Spinal cord (tissue), 10 donors: Measurements from ENCODE around the gene CD46. TPM values are rescaled to one million over a fixed set of nuclear protein-coding genes. Genes with fewer than 3 reads are reported as not detected.
"Not testable (repeated sequence)": the region's sequence is repeated elsewhere in the genome, so short reads cannot be mapped to it uniquely, and the experiment has no call there.

Experiments used
- DNase-seq, 6 donors: peaks; one replicate each; pipeline versions ENCODE4 v3.0.0 to v3.0.0-alpha.2; 2013 to 2015; ENCODE audit warnings: low spot score in 6 of 6, low read depth in 4 of 6
- H3K27ac ChIP-seq: one replicate; pipeline ENCODE4 v1.5.1; 2013; ENCODE audit warnings: low read depth, low read length, control low read depth
- H3K27me3 ChIP-seq: one replicate; pipeline ENCODE4 v1.6.1; 2013; ENCODE audit warnings: low read length; ENCODE audit not compliant: control insufficient read depth, insufficient read depth
- H3K36me3 ChIP-seq: one replicate; pipeline ENCODE4 v1.6.1; 2013; ENCODE audit warnings: low read length; ENCODE audit not compliant: control insufficient read depth, insufficient read depth
- H3K4me1 ChIP-seq: one replicate; pipeline ENCODE4 v1.6.1; 2013; ENCODE audit warnings: low read length; ENCODE audit not compliant: control insufficient read depth, insufficient read depth
- H3K4me3 ChIP-seq: one replicate; pipeline ENCODE4 v1.5.1; 2013; ENCODE audit warnings: low read depth, low read length, control low read depth
- H3K9me3 ChIP-seq: one replicate; pipeline ENCODE4 v1.6.1; 2013; ENCODE audit warnings: low read length; ENCODE audit not compliant: control insufficient read depth, insufficient read depth
- WGBS: methylation state at CpG from one replicate; pipeline ENCODE4 v1.1.5; 2013; ENCODE audit warnings: missing lambda C conversion rate; ENCODE audit not compliant: insufficient coverage; 5-methylcytosine and 5-hydroxymethylcytosine counted together
- polyA plus RNA-seq, 2 donors: library from polyadenylated mRNA; unstranded; fragments of 120-200 nt; gene quantifications; one replicate each; pipeline ENCODE4 v1.2.1, GENCODE V29; 2013; ENCODE audit not compliant: insufficient read length in 2 of 2
- total RNA-seq, 2 donors: library from RNA; depleted of rRNA in 1 of 2; stranded (reverse); fragments of 120-200 nt in 1 of 2; fragments of >200 nt in 1 of 2; gene quantifications; one replicate each; pipeline versions ENCODE4 v1.2.3 to v1.2.4, GENCODE V29; 2013 to 2014
- donor health status: healthy.

The CD46 gene
- total and polyA plus RNA-seq, 4 donors, result 71.7 to 119 (median 95.9) TPM

DNA sequence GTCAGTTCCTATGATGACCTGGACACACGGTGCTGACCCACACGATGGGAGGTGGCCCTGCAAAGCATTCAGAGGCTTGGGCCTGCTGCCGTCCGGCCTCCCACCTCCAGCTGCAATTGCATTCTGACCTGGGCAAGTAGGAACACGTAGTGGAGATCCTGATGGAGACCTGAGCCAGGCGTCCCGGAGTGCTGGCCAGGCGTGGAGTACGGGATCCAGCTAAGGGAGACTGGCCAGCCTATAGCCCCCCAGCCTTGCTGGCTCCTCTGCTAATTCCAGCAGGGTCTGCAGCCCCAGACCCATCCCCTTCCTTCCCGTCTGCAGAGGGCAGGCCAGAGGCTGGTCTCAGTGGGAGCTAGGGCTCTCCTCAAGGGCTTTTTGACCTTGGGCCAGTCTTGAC, 11.2 kb downstream of the CD46 start:
- Histone ChIP-seq H3K9me3 (peaks cover 2% of the 10 kb centered on the region), H3K27me3 (no peaks in the 10 kb centered on the region), H3K27ac (no peak overlapping the region), H3K36me3 (peaks cover 20% of the 10 kb centered on the region), H3K4me1 (no peaks in the 10 kb centered on the region), H3K4me3 (no peak overlapping the region)
- WGBS, result 96% methylated on average over 10 of the region's 10 CpGs
- DNase-seq, result no peak

DNA sequence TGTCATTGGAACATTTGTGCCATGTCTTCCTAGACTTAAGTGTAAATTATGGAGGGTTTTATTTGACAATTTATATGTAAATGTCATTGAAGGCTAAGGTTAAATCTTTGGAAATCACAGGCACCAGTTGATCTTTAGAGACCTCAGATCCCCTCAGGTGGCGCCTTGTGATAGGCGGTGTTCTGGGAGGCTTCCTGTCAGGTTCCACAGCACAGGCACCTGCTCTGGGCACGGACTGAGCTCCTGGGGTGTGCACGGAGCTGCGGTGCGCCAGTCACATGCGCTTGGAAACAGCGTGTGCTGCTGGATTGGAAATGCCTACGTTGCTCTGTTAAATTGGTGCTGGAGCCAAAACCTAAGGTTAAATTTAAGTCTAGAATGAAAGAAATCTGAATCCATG, 12.1 kb downstream of the CD46 start:
- no peak for DNase-seq
- Histone ChIP-seq H3K27me3 (no peaks in the 10 kb centered on the region), H3K9me3 (peaks cover 2% of the 10 kb centered on the region), H3K4me1 (no peaks in the 10 kb centered on the region), H3K27ac (no peak overlapping the region), H3K36me3 (peaks cover 21% of the 10 kb centered on the region), H3K4me3 (no peak overlapping the region)
- WGBS, result 99% methylated on average over 9 of the region's 9 CpGs

DNA sequence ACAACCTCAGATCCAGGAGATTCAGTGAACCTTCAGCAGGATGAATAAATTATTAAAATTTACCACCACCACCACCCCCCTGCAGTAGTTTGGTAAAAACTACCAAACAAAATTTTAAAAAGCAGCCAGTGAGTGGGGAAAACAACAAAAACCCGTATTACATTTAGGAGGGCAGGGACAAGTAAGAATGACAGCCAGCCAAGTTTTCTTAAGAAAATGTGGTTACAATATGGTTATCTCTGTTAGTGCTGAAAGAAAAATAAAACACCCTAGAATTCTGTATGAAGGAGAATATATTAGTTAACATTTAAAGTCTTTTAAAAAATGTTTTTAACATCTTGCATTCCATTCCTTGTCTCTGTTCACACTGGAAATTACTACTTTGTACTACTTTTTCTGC, 14.7 kb downstream of the CD46 start:
- Histone ChIP-seq H3K9me3 (peaks cover 2% of the 10 kb centered on the region), H3K4me1 (no peaks in the 10 kb centered on the region), H3K4me3 (no peak overlapping the region), H3K36me3 (peaks cover 24% of the 10 kb centered on the region), H3K27me3 (no peaks in the 10 kb centered on the region), H3K27ac (no peak overlapping the region)
- no CpG with 5 or more reads among the region's 1 CpG for WGBS
- DNase-seq, result no peak

DNA sequence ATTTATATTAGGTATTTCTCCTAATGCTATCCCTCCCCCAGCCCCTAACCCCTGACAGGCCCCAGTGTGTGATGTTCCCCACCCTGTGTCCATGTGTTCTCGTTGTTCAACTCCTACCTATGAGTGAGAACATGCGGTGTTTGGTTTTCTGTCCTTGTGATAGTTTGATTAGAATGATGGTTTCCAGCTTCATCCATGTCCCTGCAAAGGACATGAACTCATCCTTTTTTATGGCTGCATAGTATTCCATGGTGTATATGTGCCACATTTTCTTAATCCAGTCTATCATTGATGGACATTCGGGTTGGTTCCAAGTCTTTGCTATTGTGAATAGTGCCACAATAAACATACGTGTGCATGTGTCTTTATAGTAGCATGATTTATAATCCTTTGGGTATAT, 18.7 kb downstream of the CD46 start:
- H3K4me3 ChIP-seq, DNase-seq, H3K27me3 ChIP-seq, H3K27ac ChIP-seq, H3K9me3 ChIP-seq, H3K4me1 ChIP-seq, H3K36me3 ChIP-seq: not testable (repeated sequence)
- no CpG with 5 or more reads among the region's 4 CpGs for WGBS

DNA sequence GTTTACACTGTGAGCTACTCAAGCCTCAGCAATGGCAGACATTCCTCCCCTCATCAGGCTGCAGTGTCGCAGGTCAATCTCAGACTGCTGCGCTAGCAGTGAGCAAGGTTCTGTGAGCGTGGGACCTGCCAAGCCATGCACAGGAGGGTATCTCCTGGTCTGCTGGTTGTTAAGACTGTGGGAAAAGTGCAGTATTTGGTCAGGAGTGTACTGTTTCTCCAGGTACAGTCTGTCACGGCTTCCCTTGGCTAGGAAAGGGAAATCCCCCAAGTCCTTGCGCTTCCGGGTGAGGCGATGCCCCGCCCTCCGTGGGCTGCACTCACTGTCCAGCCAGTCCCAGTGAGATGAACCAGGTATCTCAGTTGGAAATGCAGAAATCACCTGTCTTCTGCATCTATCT, 24.2 kb downstream of the CD46 start:
- WGBS, result 88% methylated on average over 9 of the region's 9 CpGs
- not testable (repeated sequence) for H3K27me3 ChIP-seq, H3K4me3 ChIP-seq, DNase-seq, H3K27ac ChIP-seq, H3K9me3 ChIP-seq, H3K4me1 ChIP-seq, H3K36me3 ChIP-seq

DNA sequence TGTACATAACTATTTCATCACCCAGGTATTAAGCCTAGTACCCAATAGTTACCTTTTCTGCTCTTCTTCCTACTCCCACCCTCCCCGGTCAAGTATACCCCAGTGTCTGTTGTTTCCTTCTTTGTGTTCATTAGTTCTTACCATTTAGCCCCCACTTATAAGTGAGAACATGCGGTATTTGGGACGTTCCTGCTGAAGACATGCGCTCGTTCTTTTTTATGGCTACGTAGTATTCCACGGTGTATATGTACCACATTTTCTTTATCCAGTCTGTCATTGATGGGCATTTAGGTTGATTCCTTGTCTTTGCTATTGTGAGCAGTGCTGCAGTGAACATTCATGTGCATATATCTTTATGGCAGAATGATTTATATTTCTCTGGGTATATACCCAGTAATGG, 25.6 kb downstream of the CD46 start:
- H3K9me3 ChIP-seq, H3K4me3 ChIP-seq, DNase-seq, H3K27ac ChIP-seq, H3K4me1 ChIP-seq, H3K27me3 ChIP-seq, H3K36me3 ChIP-seq: not testable (repeated sequence)
- WGBS, result 100% methylated on average over 2 of the region's 7 CpGs

DNA sequence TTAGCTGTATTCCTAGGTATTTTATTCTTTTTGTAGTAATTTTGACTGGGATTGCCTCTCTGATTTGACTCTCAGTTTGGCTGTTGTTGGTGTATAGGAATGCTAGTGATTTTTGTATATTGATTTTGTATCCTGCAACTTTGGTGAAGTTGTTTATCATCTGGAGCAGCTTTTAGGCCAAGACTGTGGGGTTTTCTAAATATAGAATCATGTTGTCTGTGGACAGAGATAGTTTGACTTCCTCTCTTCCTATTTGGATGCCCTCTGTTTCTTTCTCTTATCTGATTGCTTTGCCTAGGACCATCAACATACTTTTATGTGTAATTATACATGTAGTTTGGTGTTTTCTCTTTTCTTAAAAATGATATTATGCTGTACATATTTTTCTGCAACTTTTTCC, 27.2 kb downstream of the CD46 start:
- peaks cover 3% of the 10 kb centered on the region for H3K9me3 ChIP-seq
- H3K27me3 ChIP-seq, result no peaks in the 10 kb centered on the region
- DNase-seq, result no peak
- no peak overlapping the region for H3K4me3 ChIP-seq
- H3K36me3 ChIP-seq, result peaks cover 10% of the 10 kb centered on the region
- H3K4me1 ChIP-seq, result no peaks in the 10 kb centered on the region
- no peak overlapping the region for H3K27ac ChIP-seq

DNA sequence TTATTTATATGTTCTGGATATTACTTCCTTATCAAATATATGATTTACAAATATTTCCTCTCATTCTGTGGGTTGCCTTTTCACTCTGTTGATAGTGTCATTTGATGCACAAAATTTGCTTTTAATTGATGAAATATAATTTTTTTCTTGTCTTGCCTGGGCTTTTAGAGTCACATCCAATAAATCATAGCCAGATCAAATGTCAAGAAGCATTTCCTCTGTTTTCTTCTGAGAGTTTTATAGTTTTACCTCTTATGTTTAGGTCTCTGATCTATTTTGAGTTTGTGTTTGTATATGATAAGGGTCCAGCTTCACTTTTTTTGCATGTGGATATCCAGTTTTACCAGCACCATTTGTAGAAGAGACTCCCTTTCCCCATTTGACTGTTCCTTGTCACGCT, 29.5 kb downstream of the CD46 start:
- WGBS, result no CpG with 5 or more reads among the region's 1 CpG
- no peak overlapping the region for H3K4me3 ChIP-seq
- H3K9me3 ChIP-seq, result peaks cover 3% of the 10 kb centered on the region
- H3K36me3 ChIP-seq, result peaks cover 3% of the 10 kb centered on the region
- DNase-seq, result no peak
- no peaks in the 10 kb centered on the region for H3K4me1 ChIP-seq
- no peaks in the 10 kb centered on the region for H3K27me3 ChIP-seq
- H3K27ac ChIP-seq, result no peak overlapping the region

DNA sequence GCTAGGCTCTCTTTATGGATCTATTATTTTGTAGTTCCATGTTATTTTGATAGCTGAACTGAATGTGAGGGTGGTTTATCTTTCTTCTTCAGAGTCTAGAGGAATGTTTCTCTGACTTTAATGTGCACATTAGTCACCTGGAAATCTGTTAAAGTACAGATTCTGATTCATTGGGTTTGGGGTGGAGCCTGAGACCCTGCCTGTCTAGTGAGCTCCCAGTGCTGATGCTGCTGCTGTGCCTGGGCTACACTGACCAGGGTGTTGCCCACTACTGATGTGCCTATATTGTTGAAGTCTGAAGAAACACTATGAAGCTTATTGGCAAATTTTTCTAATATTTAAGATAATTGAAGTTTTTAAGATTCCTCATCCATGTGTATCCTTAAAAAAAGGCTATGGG, 35.9 kb downstream of the CD46 start:
- DNase-seq, result no peak
- Histone ChIP-seq H3K36me3 (no peaks in the 10 kb centered on the region), H3K9me3 (no peaks in the 10 kb centered on the region), H3K4me1 (no peaks in the 10 kb centered on the region), H3K27ac (no peak overlapping the region), H3K4me3 (no peak overlapping the region), H3K27me3 (no peaks in the 10 kb centered on the region)

DNA sequence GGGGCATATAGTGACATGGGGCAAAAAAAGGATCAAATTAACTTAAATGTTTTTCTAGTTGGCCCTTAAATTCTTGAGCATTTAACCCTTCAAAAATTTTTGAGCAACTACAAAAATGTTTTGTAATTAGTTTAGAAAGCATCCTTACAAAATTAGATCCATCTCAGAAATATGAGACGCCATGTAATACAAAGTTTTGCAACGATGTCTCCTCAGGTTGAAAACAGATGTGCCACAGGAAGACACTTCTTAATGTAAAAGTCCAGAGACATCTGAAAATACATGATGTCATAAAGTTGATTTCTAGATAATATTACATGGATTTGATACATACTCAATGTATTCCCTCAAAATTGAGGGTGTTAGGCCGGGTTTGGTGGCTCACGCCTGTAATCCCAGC, 37.5 kb downstream of the CD46 start:
- Histone ChIP-seq H3K4me3 (no peak overlapping the region), H3K27ac (no peak overlapping the region), H3K9me3 (no peaks in the 10 kb centered on the region), H3K36me3 (no peaks in the 10 kb centered on the region), H3K4me1 (no peaks in the 10 kb centered on the region), H3K27me3 (no peaks in the 10 kb centered on the region)
- DNase-seq, result no peak
- no CpG with 5 or more reads among the region's 4 CpGs for WGBS
